ENCODE measurements around the gene VWA5B1. TPM values are rescaled to one million over a fixed set of nuclear protein-coding genes. Genes with fewer than 3 reads are reported as not detected.

VWA5B1 gene
- total RNA-seq, 1 donor from 2014 or later, result not detected

- no peak for DNase-seq (ENCODE audit: low read depth)
- no peak overlapping the region for H3K4me3 ChIP-seq (ENCODE audit: low read depth, low read length)
- no peak for TF ChIP-seq CTCF (conservative IDR thresholded peaks at IDR 0.05; ENCODE audit: low read depth, low read length)
Measured at GRCh38 chr1:20357796-20358195, 67.1 kb downstream of the VWA5B1 start.

GRCh38 chr1:20358761-20359263 is 68.1 kb downstream of the VWA5B1 start:
- no peak overlapping the region for H3K4me3 ChIP-seq (ENCODE audit: low read depth, low read length)
- no peak for TF ChIP-seq CTCF (conservative IDR thresholded peaks at IDR 0.05; ENCODE audit: low read depth, low read length)
- no peak for DNase-seq (ENCODE audit: low read depth)

GRCh38 chr1:20359451-20360330 is 69.0 kb downstream of the VWA5B1 start:
- no peak overlapping the region for H3K4me3 ChIP-seq (ENCODE audit: low read depth, low read length)
- DNase-seq (ENCODE audit: low read depth), result no peak
- no peak for TF ChIP-seq CTCF (conservative IDR thresholded peaks at IDR 0.05; ENCODE audit: low read depth, low read length)

GRCh38 chr1:20361401-20361800 is 70.7 kb downstream of the VWA5B1 start:
- TF ChIP-seq CTCF (conservative IDR thresholded peaks at IDR 0.05; ENCODE audit: low read depth, low read length), result no peak
- no peak for DNase-seq (ENCODE audit: low read depth)
- H3K4me3 ChIP-seq (ENCODE audit: low read depth, low read length), result no peak overlapping the region

GRCh38 chr1:20361805-20362381 is 71.2 kb downstream of the VWA5B1 start:
- DNase-seq (ENCODE audit: low read depth), result no peak
- no peak overlapping the region for H3K4me3 ChIP-seq (ENCODE audit: low read depth, low read length)
- peak; percentile 85 for TF ChIP-seq CTCF (conservative IDR thresholded peaks at IDR 0.05; ENCODE audit: low read depth, low read length)

- no peak for DNase-seq (ENCODE audit: low read depth)
- TF ChIP-seq CTCF (conservative IDR thresholded peaks at IDR 0.05; ENCODE audit: low read depth, low read length), result no peak
- no peak overlapping the region for H3K4me3 ChIP-seq (ENCODE audit: low read depth, low read length)
Measured at GRCh38 chr1:20362856-20363255, 72.2 kb downstream of the VWA5B1 start.

All from epithelial cell of proximal tubule (primary cell).